ENCODE measurements around the gene STRA8. TPM values are rescaled to one million over a fixed set of nuclear protein-coding genes. Genes with fewer than 3 reads are reported as not detected.

Gene STRA8
- polyA plus RNA-seq, 1 donor (not counting 4 experiments of a cell fraction or from before 2014, with no cell fraction given): not detected

- H3K36me3 ChIP-seq (ENCODE audit: control insufficient read depth in 2 of 2, extremely low read depth in 1 of 2, insufficient read depth in 2 of 2, low read length in 2 of 2): no peaks in the 10 kb centered on the region
- no peaks in the 10 kb centered on the region for H3K9me3 ChIP-seq (ENCODE audit: control insufficient read depth, low read depth, low read length)
- peaks cover 36% of the 10 kb centered on the region for H3K4me1 ChIP-seq (ENCODE audit: control insufficient read depth, extremely low read depth, insufficient read depth, low read length)
- dilution Hi-C loops (cut with MboI; ENCODE audit: extremely low pct_ligation_motif_present, low sequenced_read_pairs): no loop called here
- peak overlapping the region; percentile 43 for H2AFZ ChIP-seq (ENCODE audit: control insufficient read depth, low read length)
- peaks cover 18% of the 10 kb centered on the region for H3K79me2 ChIP-seq (ENCODE audit: control insufficient read depth, insufficient read depth, low read length)
- no peaks in the 10 kb centered on the region for H3K27me3 ChIP-seq (ENCODE audit: control insufficient read depth, extremely low read depth, insufficient read depth, low read length)
- H3K4me3 ChIP-seq (ENCODE audit: control insufficient read depth in 2 of 3, extremely low read depth in 1 of 3, insufficient read depth in 2 of 3, low read depth in 1 of 3, low read length in 3 of 3): peak overlapping the region in 1 of 3 experiments; percentile 44
- DNase-seq (ENCODE audit: low read depth, low spot score) (peak; percentile 91), FAIRE-seq (peak; percentile 71)
- TF ChIP-seq EZH2 (IDR thresholded peaks at IDR 0.05; ENCODE audit: low read length) (no peak), CTCF (optimal IDR thresholded peaks at IDR 0.05 in 1 of 3, IDR thresholded peaks at IDR 0.05 in 1 of 3, conservative IDR thresholded peaks at IDR 0.05 in 1 of 3; ENCODE audit: extremely low read depth in 1 of 3, insufficient read depth in 2 of 3, low read length in 3 of 3) (no peak)
- H3K9ac ChIP-seq (ENCODE audit: control insufficient read depth, extremely low read depth, insufficient read depth, low read length): no peak overlapping the region
- peak overlapping the region; percentile 26 for H3K27ac ChIP-seq (ENCODE audit: control insufficient read depth, insufficient read depth, low read length)
- H3K4me2 ChIP-seq (ENCODE audit: control insufficient read depth, extremely low read depth, insufficient read depth, low read depth, low read length): peak overlapping the region; percentile 67
- no peaks in the 10 kb centered on the region for H4K20me1 ChIP-seq (ENCODE audit: control insufficient read depth, extremely low read depth, insufficient read depth, low read length)
- H3K9me1 ChIP-seq (ENCODE audit: control insufficient read depth, extremely low read depth, insufficient read depth, low read length): no peaks in the 10 kb centered on the region
Observed at GRCh38 chr7:135213831-135214230, 19.8 kb upstream of the STRA8 start.

GRCh38 chr7:135215180-135215579 is 18.5 kb upstream of the STRA8 start:
- H4K20me1 ChIP-seq (ENCODE audit: control insufficient read depth, extremely low read depth, insufficient read depth, low read length): no peaks in the 10 kb centered on the region
- no peak for TF ChIP-seq EZH2 (IDR thresholded peaks at IDR 0.05; ENCODE audit: low read length)
- TF ChIP-seq CTCF (optimal IDR thresholded peaks at IDR 0.05 in 1 of 3, IDR thresholded peaks at IDR 0.05 in 1 of 3, conservative IDR thresholded peaks at IDR 0.05 in 1 of 3; ENCODE audit: extremely low read depth in 1 of 3, insufficient read depth in 2 of 3, low read length in 3 of 3): no peak
- no peaks in the 10 kb centered on the region for H3K36me3 ChIP-seq (ENCODE audit: control insufficient read depth in 2 of 2, extremely low read depth in 1 of 2, insufficient read depth in 2 of 2, low read length in 2 of 2)
- H3K79me2 ChIP-seq (ENCODE audit: control insufficient read depth, insufficient read depth, low read length): peaks cover 11% of the 10 kb centered on the region
- dilution Hi-C loops (cut with MboI; ENCODE audit: extremely low pct_ligation_motif_present, low sequenced_read_pairs): no loop called here
- H3K27me3 ChIP-seq (ENCODE audit: control insufficient read depth, extremely low read depth, insufficient read depth, low read length): no peaks in the 10 kb centered on the region
- DNase-seq (ENCODE audit: low read depth, low spot score): no peak
- peaks cover 27% of the 10 kb centered on the region for H3K4me1 ChIP-seq (ENCODE audit: control insufficient read depth, extremely low read depth, insufficient read depth, low read length)
- H3K9ac ChIP-seq (ENCODE audit: control insufficient read depth, extremely low read depth, insufficient read depth, low read length): no peak overlapping the region
- no peak overlapping the region for H3K4me3 ChIP-seq (ENCODE audit: control insufficient read depth in 2 of 3, extremely low read depth in 1 of 3, insufficient read depth in 2 of 3, low read depth in 1 of 3, low read length in 3 of 3)
- H3K9me3 ChIP-seq (ENCODE audit: control insufficient read depth, low read depth, low read length): no peaks in the 10 kb centered on the region
- no peak overlapping the region for H3K4me2 ChIP-seq (ENCODE audit: control insufficient read depth, extremely low read depth, insufficient read depth, low read depth, low read length)
- peak overlapping the region; percentile 37 for H2AFZ ChIP-seq (ENCODE audit: control insufficient read depth, low read length)
- no peaks in the 10 kb centered on the region for H3K9me1 ChIP-seq (ENCODE audit: control insufficient read depth, extremely low read depth, insufficient read depth, low read length)
- no peak for FAIRE-seq
- no peak overlapping the region for H3K27ac ChIP-seq (ENCODE audit: control insufficient read depth, insufficient read depth, low read length)
